MV-4-11 (cell line): ENCODE data around the gene MAPK9.

Experiments
- DNase-seq: peaks from one replicate; lab custom pipeline; 2025; lab: John Stamatoyannopoulos, UW

The MAPK9 gene

GRCh38 chr5:180204276-180204819, 87.5 kb downstream of the MAPK9 start:
- DNase-seq: no peak

DNA sequence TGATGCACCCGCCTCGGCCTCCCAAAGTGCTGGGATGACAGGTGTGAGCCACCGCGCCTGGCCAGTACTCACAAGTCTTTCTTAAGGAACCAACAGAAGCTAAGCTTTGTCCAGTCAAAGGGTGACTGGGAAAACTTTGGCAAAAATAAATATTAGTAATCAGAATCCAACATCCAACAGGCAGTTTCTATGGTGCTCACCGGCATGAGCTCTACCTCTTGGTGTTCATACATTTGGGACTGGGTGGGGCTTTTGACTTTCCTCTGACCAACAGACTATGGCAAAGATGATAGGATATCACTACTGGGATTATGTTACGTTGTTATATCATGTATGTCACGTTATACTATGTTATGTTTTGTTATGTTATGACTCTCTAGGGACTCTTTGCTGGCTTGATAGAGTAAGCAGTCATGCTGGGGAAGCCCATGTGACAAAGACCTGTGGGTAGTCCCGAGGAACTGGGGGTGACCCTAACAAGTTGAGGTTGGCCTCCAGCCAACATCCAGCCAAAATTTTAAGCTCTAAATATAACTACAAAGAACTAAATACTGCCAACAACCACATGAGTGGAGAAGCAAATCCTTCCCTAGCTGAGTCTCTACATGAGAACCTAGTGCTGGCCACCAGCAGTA, 88.8 kb downstream of the MAPK9 start:
- DNase-seq: no peak

DNA sequence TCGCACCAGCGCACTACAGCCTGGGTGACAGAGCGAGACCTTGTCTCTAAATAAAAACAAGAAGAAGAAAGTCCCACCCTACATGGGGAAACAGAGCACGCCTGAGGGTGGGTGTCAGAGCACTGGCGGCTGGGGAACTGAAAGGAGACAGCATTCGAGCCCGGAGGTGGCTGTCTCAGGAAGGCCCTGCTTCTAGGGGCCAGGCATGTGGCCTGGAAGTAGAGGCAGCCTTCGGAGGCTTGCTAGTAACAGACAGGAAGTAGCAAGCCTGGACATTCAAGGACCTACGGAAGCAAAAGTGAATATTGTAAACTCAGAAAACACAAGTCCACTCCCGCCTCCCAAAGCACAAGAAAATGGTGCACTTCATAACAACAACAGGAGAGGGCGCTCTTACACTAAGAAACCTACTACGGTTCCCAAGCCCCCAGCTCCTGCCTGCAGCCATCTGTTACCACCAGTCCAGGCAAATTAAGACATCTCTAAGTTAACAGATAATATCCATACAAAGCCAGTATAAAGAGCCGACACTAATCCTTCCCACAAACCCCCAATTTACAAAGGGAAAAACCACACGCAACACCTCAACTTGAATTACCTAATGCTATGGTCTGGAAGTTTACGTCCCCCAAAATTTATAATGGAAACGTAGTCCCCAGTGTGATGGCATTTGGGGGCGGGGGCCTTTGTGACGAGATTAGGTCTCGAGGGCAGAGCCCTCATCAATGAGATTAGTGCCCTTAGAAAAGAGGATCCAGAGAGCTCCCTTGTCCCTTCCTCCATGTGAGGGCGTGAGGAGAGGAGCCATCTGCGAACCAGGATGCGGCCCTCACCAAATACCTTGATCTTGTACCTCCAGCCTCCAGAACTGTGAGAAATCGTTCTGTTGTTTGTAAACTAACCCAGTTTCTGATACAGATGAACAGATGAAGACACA, 90.6 kb downstream of the MAPK9 start:
- no peak for DNase-seq

GRCh38 chr5:180199390-180199789, 92.5 kb downstream of the MAPK9 start:
- no peak for DNase-seq

- DNase-seq: no peak
Measured at GRCh38 chr5:180198208-180198607, 93.7 kb downstream of the MAPK9 start.

- no peak for DNase-seq
Measured at GRCh38 chr5:180197016-180197702, 94.7 kb downstream of the MAPK9 start.

DNA sequence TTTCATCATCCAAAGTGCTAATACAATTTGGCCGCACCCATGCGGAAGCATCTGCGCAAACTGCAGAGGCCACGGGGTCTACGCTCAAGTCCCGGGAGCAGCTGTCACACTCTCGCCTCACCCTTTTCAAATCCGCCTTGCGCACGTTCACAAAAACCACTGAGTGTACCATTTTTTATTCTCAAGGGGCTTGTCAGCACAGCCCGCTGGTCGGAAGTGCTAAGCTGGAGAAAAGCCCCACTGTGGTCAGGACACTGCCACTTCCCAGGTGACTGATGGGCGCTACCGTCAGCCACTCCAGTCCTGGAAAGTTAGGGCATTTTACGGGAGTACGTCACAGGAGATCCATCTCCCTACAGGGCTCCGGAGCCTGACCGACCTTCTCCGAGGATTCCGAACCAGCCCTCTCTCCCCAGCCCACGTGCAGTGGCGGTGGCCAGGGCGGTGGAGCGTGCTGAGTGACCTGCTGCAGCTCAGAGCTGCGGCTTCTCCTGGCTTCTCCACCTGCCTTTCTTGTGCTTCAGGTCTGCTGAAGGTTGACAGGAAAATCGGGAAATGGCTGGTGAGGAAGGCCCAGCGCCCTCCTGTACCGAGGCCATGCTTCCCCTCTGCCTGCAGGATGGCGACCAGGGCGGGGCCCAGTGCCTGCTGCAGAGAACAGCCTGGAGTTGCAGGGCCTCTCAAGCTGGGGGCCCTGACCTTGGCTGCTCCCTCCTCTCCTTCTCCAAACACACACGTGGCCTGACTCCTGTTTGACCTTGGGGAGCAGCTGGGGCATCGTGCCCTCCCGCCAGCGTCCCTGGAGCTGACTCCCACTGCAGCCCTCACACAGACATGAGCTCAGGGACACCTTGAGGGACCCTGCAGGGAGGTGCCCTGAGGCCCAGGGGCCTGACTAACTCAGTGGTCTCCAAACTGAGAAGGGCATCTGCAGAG, 97.2 kb downstream of the MAPK9 start:
- no peak for DNase-seq

GRCh38 chr5:180193749-180194375, 98.0 kb downstream of the MAPK9 start:
- peak; percentile 11 for DNase-seq

GRCh38 chr5:180191716-180192115, 100.2 kb downstream of the MAPK9 start:
- no peak for DNase-seq

- no peak for DNase-seq
Measured at GRCh38 chr5:180187767-180188166, 104.1 kb downstream of the MAPK9 start.
